Activated CD4-positive, alpha-beta T cell treated with anti-CD3 and anti-CD28 coated beads, Interleukin-2, amount 10 ng/mL, durations not matched to agents 24 days and 14 days (primary cell): ENCODE data around the gene DVL2. TPM values are rescaled to one million over a fixed set of nuclear protein-coding genes. Genes with fewer than 3 reads are reported as not detected.
A peak's percentile ranks its signal among the peaks of the same experiment; 100 is the strongest.

Experiments used
- DNase-seq: peaks from one replicate; pipeline ENCODE4 v3.0.0; 2022
- H3K27ac Mint-ChIP-seq: one replicate; pipeline ENCODE4 v1.8.0; 2022; ENCODE audit warnings: mild to moderate bottlenecking, mixed read lengths
- H3K27me3 Mint-ChIP-seq: one replicate; pipeline ENCODE4 v1.8.0; 2022; ENCODE audit warnings: mixed read lengths
- H3K36me3 Mint-ChIP-seq: one replicate; pipeline ENCODE4 v1.8.0; 2022; ENCODE audit warnings: low read depth, mild to moderate bottlenecking, mixed read lengths
- H3K4me1 Mint-ChIP-seq: one replicate; pipeline ENCODE4 v1.8.0; 2021; ENCODE audit warnings: mixed read lengths
- H3K4me3 Mint-ChIP-seq: one replicate; pipeline ENCODE4 v1.8.0; 2022; ENCODE audit warnings: mild to moderate bottlenecking, moderate library complexity, mixed read lengths
- H3K9me3 Mint-ChIP-seq: one replicate; pipeline ENCODE4 v1.8.0; 2021; ENCODE audit warnings: mixed read lengths
- intact Hi-C: fragments of 100-400 bp; cut with micrococcal nuclease; formaldehyde crosslinking; loops from one replicate; pipeline ENCODE4 v1.15.1; 2023
- total RNA-seq: library from RNA; stranded (reverse); gene quantifications from 2 replicates; pipeline ENCODE4 v1.2.3, GENCODE V29; 2022

Gene DVL2
- 71.1 and 77.7 TPM in 2 replicates for total RNA-seq

GRCh38 chr17:7234083-7234951 lies at the start of gene DVL2:
Gene DVL2 (minus strand): TSS chr17:7234517. CDS start chr17:7234262, 255 bp downstream.
- Mint-ChIP-seq H3K4me3 (peak within 1 kb of the TSS; percentile 99), H3K36me3 (peaks cover 51% of the 10 kb centered on the region), H3K27me3 (peaks cover 2% of the 10 kb centered on the region), H3K4me1 (peaks cover 47% of the 10 kb centered on the region), H3K27ac (peak within 1 kb of the TSS; percentile 94), H3K9me3 (no peaks in the 10 kb centered on the region)
- intact Hi-C loops, result loop anchor here (1.0 to 10.0 kb wide), 4 partner anchors 15 to 920 kb away; partner anchors contain the start of genes ACADVL, DLG4 and PER1
- peak; percentile 98 for DNase-seq

- H3K4me3 Mint-ChIP-seq, result peak overlapping the region; percentile 7
- H3K4me1 Mint-ChIP-seq, result peaks cover 10% of the 10 kb centered on the region
- H3K36me3 Mint-ChIP-seq, result no peaks in the 10 kb centered on the region
- DNase-seq, result no peak
- peaks cover 44% of the 10 kb centered on the region for H3K27me3 Mint-ChIP-seq
- no peaks in the 10 kb centered on the region for H3K9me3 Mint-ChIP-seq
- intact Hi-C loops, result no loop called here
- no peak overlapping the region for H3K27ac Mint-ChIP-seq
These were observed 49.3 kb upstream of the DVL2 start for GRCh38 chr17:7283471-7284216.

GRCh38 chr17:7282752-7283321 lies 48.5 kb upstream of the DVL2 start:
- Mint-ChIP-seq H3K27me3 (peaks cover 39% of the 10 kb centered on the region), H3K27ac (no peak overlapping the region), H3K4me3 (peak overlapping the region; percentile 6), H3K9me3 (no peaks in the 10 kb centered on the region), H3K4me1 (peaks cover 10% of the 10 kb centered on the region), H3K36me3 (no peaks in the 10 kb centered on the region)
- intact Hi-C loops, result no loop called here
- no peak for DNase-seq

GRCh38 chr17:7281953-7282751 lies 47.8 kb upstream of the DVL2 start:
- no peak for DNase-seq
- no peak overlapping the region for H3K27ac Mint-ChIP-seq
- H3K9me3 Mint-ChIP-seq, result no peaks in the 10 kb centered on the region
- peak overlapping the region; percentile 84 for H3K4me3 Mint-ChIP-seq
- H3K4me1 Mint-ChIP-seq, result peaks cover 10% of the 10 kb centered on the region
- intact Hi-C loops, result loop anchor here (1.0 to 2.0 kb wide), 3 partner anchors 19 to 71 kb away; partner anchors contain the start of genes CLDN7, EIF5A and KCTD11
- peaks cover 35% of the 10 kb centered on the region for H3K27me3 Mint-ChIP-seq
- no peaks in the 10 kb centered on the region for H3K36me3 Mint-ChIP-seq

GRCh38 chr17:7281074-7281952 lies 47.0 kb upstream of the DVL2 start, which contains the start of gene SLC2A4:
Gene SLC2A4 (plus strand): TSS chr17:7281718. CDS start chr17:7281935, 217 bp downstream.
- peaks cover 10% of the 10 kb centered on the region for H3K4me1 Mint-ChIP-seq
- peak; percentile 94 for DNase-seq
- intact Hi-C loops, result loop anchor here (1.0 to 2.0 kb wide), 3 partner anchors 19 to 71 kb away; partner anchors contain the start of genes CLDN7, EIF5A and KCTD11
- H3K27ac Mint-ChIP-seq, result peak within 1 kb of the TSS; percentile 76
- no peaks in the 10 kb centered on the region for H3K36me3 Mint-ChIP-seq
- peaks cover 32% of the 10 kb centered on the region for H3K27me3 Mint-ChIP-seq
- no peaks in the 10 kb centered on the region for H3K9me3 Mint-ChIP-seq
- H3K4me3 Mint-ChIP-seq, result peak within 1 kb of the TSS; percentile 84

- peak; percentile 93 for DNase-seq
- H3K4me1 Mint-ChIP-seq, result peaks cover 10% of the 10 kb centered on the region
- H3K4me3 Mint-ChIP-seq, result peak overlapping the region; percentile 84
- intact Hi-C loops, result loop anchor here (1.0 to 2.0 kb wide), 5 partner anchors 16 to 156 kb away; partner anchors contain the start of genes CLDN7, EIF5A and KCTD11
- H3K27ac Mint-ChIP-seq, result peak overlapping the region; percentile 76
- peaks cover 32% of the 10 kb centered on the region for H3K27me3 Mint-ChIP-seq
- H3K36me3 Mint-ChIP-seq, result no peaks in the 10 kb centered on the region
- no peaks in the 10 kb centered on the region for H3K9me3 Mint-ChIP-seq
These were observed 46.3 kb upstream of the DVL2 start for GRCh38 chr17:7280519-7281073.

GRCh38 chr17:7279448-7279847 lies 45.1 kb upstream of the DVL2 start:
- H3K36me3 Mint-ChIP-seq, result no peaks in the 10 kb centered on the region
- no peak for DNase-seq
- H3K4me1 Mint-ChIP-seq, result peaks cover 10% of the 10 kb centered on the region
- no peak overlapping the region for H3K4me3 Mint-ChIP-seq
- no peak overlapping the region for H3K27ac Mint-ChIP-seq
- H3K9me3 Mint-ChIP-seq, result no peaks in the 10 kb centered on the region
- peaks cover 32% of the 10 kb centered on the region for H3K27me3 Mint-ChIP-seq
- intact Hi-C loops, result no loop called here

GRCh38 chr17:7266784-7267183 lies 32.5 kb upstream of the DVL2 start:
- Mint-ChIP-seq H3K9me3 (no peaks in the 10 kb centered on the region), H3K4me1 (peaks cover 18% of the 10 kb centered on the region), H3K36me3 (peaks cover 3% of the 10 kb centered on the region), H3K27me3 (peaks cover 38% of the 10 kb centered on the region), H3K4me3 (no peak overlapping the region), H3K27ac (no peak overlapping the region)
- intact Hi-C loops, result no loop called here
- no peak for DNase-seq

- peaks cover 32% of the 10 kb centered on the region for H3K27me3 Mint-ChIP-seq
- intact Hi-C loops, result loop anchor here (2.0 kb wide), 1 partner anchor 17 kb away; the partner anchor contains the start of gene SLC2A4
- no peaks in the 10 kb centered on the region for H3K9me3 Mint-ChIP-seq
- peaks cover 15% of the 10 kb centered on the region for H3K36me3 Mint-ChIP-seq
- H3K4me1 Mint-ChIP-seq, result peaks cover 22% of the 10 kb centered on the region
- peak overlapping the region; percentile 63 for H3K27ac Mint-ChIP-seq
- H3K4me3 Mint-ChIP-seq, result peak overlapping the region; percentile 79
- DNase-seq, result no peak
These were observed 29.4 kb upstream of the DVL2 start for GRCh38 chr17:7263801-7264078.

- intact Hi-C loops, result loop anchor here (2.0 kb wide), 1 partner anchor 18 kb away; the partner anchor contains the start of gene SLC2A4
- DNase-seq, result peak; percentile 70
- H3K36me3 Mint-ChIP-seq, result peaks cover 18% of the 10 kb centered on the region
- no peaks in the 10 kb centered on the region for H3K9me3 Mint-ChIP-seq
- peak overlapping the region; percentile 63 for H3K27ac Mint-ChIP-seq
- H3K27me3 Mint-ChIP-seq, result peaks cover 30% of the 10 kb centered on the region
- peak overlapping the region; percentile 79 for H3K4me3 Mint-ChIP-seq
- H3K4me1 Mint-ChIP-seq, result peaks cover 22% of the 10 kb centered on the region
These were observed 28.9 kb upstream of the DVL2 start for GRCh38 chr17:7262935-7263800.

GRCh38 chr17:7262192-7262934 lies 28.0 kb upstream of the DVL2 start, which contains the start of gene CLDN7:
Gene CLDN7 (minus strand): TSS chr17:7262478. CDS start chr17:7262043, 435 bp downstream.
- H3K27me3 Mint-ChIP-seq, result peaks cover 29% of the 10 kb centered on the region
- H3K4me3 Mint-ChIP-seq, result peak within 1 kb of the TSS; percentile 79
- peaks cover 19% of the 10 kb centered on the region for H3K36me3 Mint-ChIP-seq
- no peak for DNase-seq
- intact Hi-C loops, result loop anchor here (2.0 kb wide), 1 partner anchor 18 kb away; the partner anchor contains the start of gene SLC2A4
- H3K4me1 Mint-ChIP-seq, result peaks cover 22% of the 10 kb centered on the region
- H3K27ac Mint-ChIP-seq, result peak within 1 kb of the TSS; percentile 63
- H3K9me3 Mint-ChIP-seq, result no peaks in the 10 kb centered on the region
